Dendritic cell treated with granulocyte-macrophage colony-stimulating factor and Interleukin-4, amounts not matched to agents 40 ng/mL and 50 ng/mL, for 4 days (primary cell): ENCODE measurements around the gene ST7.

Source experiments
- H3K27ac Mint-ChIP-seq: one replicate; pipeline ENCODE4 v1.8.0; 2022; ENCODE audit warnings: mild to moderate bottlenecking, mixed read lengths
- H3K27me3 Mint-ChIP-seq: one replicate; pipeline ENCODE4 v1.8.0; 2022; ENCODE audit warnings: mild to moderate bottlenecking, mixed read lengths
- H3K36me3 Mint-ChIP-seq: one replicate; pipeline ENCODE4 v1.8.0; 2022; ENCODE audit warnings: low read depth, mixed read lengths
- H3K4me1 Mint-ChIP-seq: one replicate; pipeline ENCODE4 v1.8.0; 2022; ENCODE audit warnings: low read depth, mixed read lengths
- H3K4me3 Mint-ChIP-seq: one replicate; pipeline ENCODE4 v1.8.0; 2022; ENCODE audit warnings: mild to moderate bottlenecking, moderate library complexity, mixed read lengths
- H3K9me3 Mint-ChIP-seq: one replicate; pipeline ENCODE4 v1.8.0; 2022; ENCODE audit warnings: mixed read lengths
- intact Hi-C: fragments of 100-400 bp; cut with micrococcal nuclease; formaldehyde crosslinking; loops from one replicate; pipeline ENCODE4 v1.15.0; 2022

The ST7 gene

GRCh38 chr7:116978006-116978405 is 24.7 kb downstream of the ST7 start:
- Mint-ChIP-seq H3K9me3 (no peaks in the 10 kb centered on the region), H3K27ac (no peak overlapping the region)

GRCh38 chr7:116979430-116979829 is 26.1 kb downstream of the ST7 start:
- Mint-ChIP-seq H3K9me3 (no peaks in the 10 kb centered on the region), H3K27ac (no peak overlapping the region), H3K4me3 (no peak overlapping the region), H3K4me1 (peaks cover 27% of the 10 kb centered on the region), H3K27me3 (no peaks in the 10 kb centered on the region), H3K36me3 (no peaks in the 10 kb centered on the region)
- intact Hi-C loops = no loop called here

More at GRCh38 chr7:116978006-116978405, 24.7 kb downstream of the ST7 start:
- peaks cover 27% of the 10 kb centered on the region for H3K4me1 Mint-ChIP-seq
- no peak overlapping the region for H3K4me3 Mint-ChIP-seq
- H3K27me3 Mint-ChIP-seq = no peaks in the 10 kb centered on the region
- H3K36me3 Mint-ChIP-seq = no peaks in the 10 kb centered on the region
- intact Hi-C loops = no loop called here

DNA sequence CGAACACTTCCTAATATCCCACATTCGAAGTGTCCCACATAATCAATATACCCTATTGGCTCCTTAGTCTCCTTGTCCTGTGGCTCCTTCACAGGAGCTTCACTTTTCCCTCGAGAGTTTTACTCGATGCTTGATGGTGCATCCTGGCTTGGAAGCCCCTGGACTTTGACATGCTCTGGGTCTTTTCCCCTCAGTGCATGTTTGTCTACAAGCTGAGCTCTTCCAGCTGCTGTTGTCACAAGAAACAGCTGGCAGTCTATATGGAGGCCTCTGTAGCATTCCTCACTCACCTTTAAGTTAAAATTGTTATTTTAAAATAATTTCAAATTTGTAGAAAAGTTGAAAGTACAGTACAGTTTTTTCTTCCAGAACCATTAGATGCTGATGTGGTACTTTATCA is 27.1 kb downstream of the ST7 start:
- intact Hi-C loops = loop anchor here (5.0 kb wide), 1 partner anchor 48 kb away; no protein-coding TSS in a partner anchor
- Mint-ChIP-seq H3K27ac (no peak overlapping the region), H3K4me3 (no peak overlapping the region), H3K4me1 (peaks cover 27% of the 10 kb centered on the region), H3K9me3 (no peaks in the 10 kb centered on the region), H3K36me3 (no peaks in the 10 kb centered on the region), H3K27me3 (no peaks in the 10 kb centered on the region)

DNA sequence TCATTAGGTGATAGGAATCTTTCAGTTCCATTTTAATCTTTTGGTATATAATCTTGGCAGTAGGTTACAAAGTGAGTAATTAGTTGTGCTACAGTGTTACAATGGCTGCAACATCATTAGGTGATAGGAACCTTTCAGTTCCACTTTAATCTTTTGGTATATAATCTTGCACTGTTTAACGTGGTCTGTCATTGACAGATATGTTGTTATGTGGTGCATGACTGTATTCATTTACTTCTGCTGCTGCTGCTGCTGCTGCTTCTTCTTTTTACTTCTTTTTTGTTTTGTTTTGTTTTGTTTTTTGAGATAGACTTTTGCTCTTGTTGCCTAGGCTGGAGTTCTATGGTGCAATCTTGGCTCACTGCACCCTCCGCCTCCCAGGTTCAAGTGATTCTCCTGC is 28.6 kb downstream of the ST7 start:
- Mint-ChIP-seq H3K4me1 (peaks cover 33% of the 10 kb centered on the region), H3K9me3 (no peaks in the 10 kb centered on the region), H3K27me3 (no peaks in the 10 kb centered on the region), H3K4me3 (no peak overlapping the region), H3K36me3 (no peaks in the 10 kb centered on the region), H3K27ac (no peak overlapping the region)
- intact Hi-C loops = loop anchor here (5.0 kb wide), 1 partner anchor 50 kb away; no protein-coding TSS in a partner anchor

DNA sequence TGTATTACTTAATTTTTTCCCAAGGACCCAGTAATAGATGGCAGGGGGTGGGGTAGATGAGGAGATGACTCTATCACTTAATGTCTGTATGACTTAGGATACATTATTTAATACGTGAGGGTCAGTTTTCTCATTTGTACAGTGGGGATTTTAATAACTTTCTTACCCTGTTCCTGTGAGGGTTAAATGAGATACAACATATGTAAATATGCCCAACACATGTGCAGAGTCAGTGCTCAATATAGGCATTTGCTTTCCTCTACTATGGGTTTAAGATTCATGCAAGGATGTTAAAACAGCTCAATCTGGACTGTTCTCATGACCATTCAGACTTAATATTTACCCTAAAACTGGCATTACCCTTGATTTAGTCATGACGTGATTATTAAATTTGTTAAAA is 31.2 kb downstream of the ST7 start:
- no peak overlapping the region for H3K27ac Mint-ChIP-seq
- intact Hi-C loops = loop anchor here (5.0 kb wide), 1 partner anchor 52 kb away; no protein-coding TSS in a partner anchor
- no peaks in the 10 kb centered on the region for H3K9me3 Mint-ChIP-seq
- H3K4me3 Mint-ChIP-seq = no peak overlapping the region
- peaks cover 15% of the 10 kb centered on the region for H3K4me1 Mint-ChIP-seq
- no peaks in the 10 kb centered on the region for H3K27me3 Mint-ChIP-seq
- no peaks in the 10 kb centered on the region for H3K36me3 Mint-ChIP-seq

- intact Hi-C loops = loop anchor here (1.0 to 5.0 kb wide), 2 partner anchors 53 to 134 kb away; no protein-coding TSS in a partner anchor
- H3K27me3 Mint-ChIP-seq = no peaks in the 10 kb centered on the region
- no peak overlapping the region for H3K27ac Mint-ChIP-seq
- no peak overlapping the region for H3K4me3 Mint-ChIP-seq
- H3K4me1 Mint-ChIP-seq = peaks cover 12% of the 10 kb centered on the region
- no peaks in the 10 kb centered on the region for H3K36me3 Mint-ChIP-seq
- H3K9me3 Mint-ChIP-seq = no peaks in the 10 kb centered on the region
These were observed 31.6 kb downstream of the ST7 start for GRCh38 chr7:116984917-116985316.

DNA sequence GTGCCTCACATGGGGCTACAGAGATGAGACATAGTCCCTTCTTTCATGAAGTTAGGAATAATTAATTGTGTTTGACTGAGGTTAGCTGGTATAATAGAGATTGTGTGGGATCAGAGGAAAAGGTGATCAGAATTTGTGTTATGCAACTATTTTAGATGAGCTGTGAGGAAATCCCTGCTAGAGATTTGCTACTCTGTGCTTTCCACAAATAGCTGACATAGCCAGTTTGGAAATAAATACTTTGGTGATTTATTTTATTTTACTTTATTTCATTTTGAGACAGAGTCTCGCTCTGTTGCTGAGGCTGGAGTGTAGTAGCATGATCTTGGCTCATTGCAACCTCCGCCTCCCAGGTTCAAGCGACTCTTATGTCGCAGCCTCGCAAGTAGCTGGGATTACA is 32.3 kb downstream of the ST7 start:
- peaks cover 12% of the 10 kb centered on the region for H3K4me1 Mint-ChIP-seq
- H3K4me3 Mint-ChIP-seq = no peak overlapping the region
- intact Hi-C loops = loop anchor here (1.0 kb wide), 1 partner anchor 134 kb away; no protein-coding TSS in a partner anchor
- H3K9me3 Mint-ChIP-seq = peaks cover under 1% of the 10 kb centered on the region
- no peaks in the 10 kb centered on the region for H3K27me3 Mint-ChIP-seq
- H3K36me3 Mint-ChIP-seq = no peaks in the 10 kb centered on the region
- no peak overlapping the region for H3K27ac Mint-ChIP-seq

DNA sequence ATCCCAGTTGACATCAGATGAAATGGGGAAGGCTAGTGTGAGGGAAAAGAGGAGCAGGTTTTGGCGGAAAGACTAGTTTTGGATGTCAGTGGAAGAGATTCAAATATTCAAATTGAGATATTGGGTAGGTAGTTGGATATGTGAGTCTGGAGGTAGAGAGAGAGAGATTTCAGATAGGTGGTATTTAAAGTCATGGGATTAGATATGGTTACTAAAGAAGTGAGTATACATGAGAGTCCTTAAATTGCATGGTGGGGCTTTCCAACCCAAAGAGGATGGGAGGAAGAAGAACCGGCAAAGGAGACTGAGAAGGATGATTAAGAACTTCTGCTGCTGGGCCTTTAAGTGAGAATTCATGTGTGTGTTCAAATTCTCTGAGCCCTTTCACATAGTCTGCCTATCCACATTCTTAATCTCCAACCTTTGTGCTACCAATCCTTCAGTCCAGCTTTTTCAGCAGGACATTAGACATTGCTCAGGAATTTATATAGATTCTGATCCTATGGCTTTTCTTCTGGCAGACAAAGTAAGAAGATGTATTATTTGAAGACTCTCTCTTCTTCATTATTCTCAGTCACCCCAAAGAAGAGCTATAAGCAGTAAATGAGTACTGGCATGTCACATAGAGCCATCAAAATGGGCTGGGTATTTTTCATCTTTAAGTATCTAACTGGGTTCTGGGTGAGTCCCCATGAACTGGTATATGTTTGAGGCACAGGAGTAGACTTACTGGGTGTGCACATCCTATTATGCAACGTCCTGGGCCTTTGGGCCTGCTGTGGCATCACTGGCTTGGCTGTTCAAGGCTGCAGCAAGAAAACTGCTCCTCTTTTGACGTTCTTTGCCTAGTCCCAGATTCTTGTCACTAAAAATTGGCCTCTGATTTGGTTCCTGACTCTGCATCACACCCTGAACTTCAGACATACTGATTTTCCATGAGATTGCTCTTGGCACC is 33.6 kb downstream of the ST7 start:
- Mint-ChIP-seq H3K9me3 (peaks cover 14% of the 10 kb centered on the region), H3K4me3 (no peak overlapping the region), H3K4me1 (peaks cover 11% of the 10 kb centered on the region), H3K36me3 (peaks cover 7% of the 10 kb centered on the region), H3K27me3 (no peaks in the 10 kb centered on the region), H3K27ac (no peak overlapping the region)
- intact Hi-C loops = no loop called here

DNA sequence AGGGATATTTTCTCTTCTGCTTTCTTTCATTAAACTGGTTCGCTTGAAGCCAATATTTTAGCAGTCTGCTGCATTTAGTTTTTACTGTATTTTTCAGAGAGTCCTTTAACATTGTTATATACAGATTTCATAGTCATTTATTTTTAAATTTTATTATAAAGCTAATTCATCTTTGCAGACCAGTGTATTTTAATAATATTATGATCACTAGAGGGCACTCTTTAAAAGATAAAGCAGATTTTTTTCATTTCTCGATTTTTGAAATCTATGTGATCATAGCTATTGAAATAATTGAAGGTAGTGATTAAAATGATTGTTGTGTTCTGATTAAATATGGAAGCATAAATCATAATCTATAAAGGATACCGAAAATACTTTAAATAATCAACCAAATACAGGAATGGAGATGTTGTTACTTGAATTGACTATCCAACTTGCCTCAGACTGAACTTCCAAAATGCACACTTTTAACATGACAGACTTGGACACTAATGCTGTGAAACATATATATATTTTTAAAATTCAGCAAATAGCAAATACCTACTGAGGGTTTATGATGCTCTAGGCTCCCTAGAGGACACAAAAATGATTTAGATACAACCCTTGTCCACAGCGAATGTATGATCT is 35.2 kb downstream of the ST7 start:
- Mint-ChIP-seq H3K27me3 (no peaks in the 10 kb centered on the region), H3K36me3 (peaks cover 7% of the 10 kb centered on the region), H3K4me3 (no peak overlapping the region), H3K27ac (no peak overlapping the region), H3K4me1 (peaks cover 6% of the 10 kb centered on the region), H3K9me3 (peaks cover 29% of the 10 kb centered on the region)
- intact Hi-C loops = no loop called here

- H3K9me3 Mint-ChIP-seq = peaks cover 30% of the 10 kb centered on the region
- H3K36me3 Mint-ChIP-seq = peaks cover 7% of the 10 kb centered on the region
- H3K27me3 Mint-ChIP-seq = no peaks in the 10 kb centered on the region
- H3K4me3 Mint-ChIP-seq = no peak overlapping the region
- peaks cover 12% of the 10 kb centered on the region for H3K4me1 Mint-ChIP-seq
- H3K27ac Mint-ChIP-seq = no peak overlapping the region
- intact Hi-C loops = no loop called here
These were observed 36.8 kb downstream of the ST7 start for GRCh38 chr7:116990056-116990455.

GRCh38 chr7:116991233-116991632 is 37.9 kb downstream of the ST7 start:
- intact Hi-C loops = no loop called here
- Mint-ChIP-seq H3K9me3 (peaks cover 30% of the 10 kb centered on the region), H3K27ac (no peak overlapping the region)

DNA sequence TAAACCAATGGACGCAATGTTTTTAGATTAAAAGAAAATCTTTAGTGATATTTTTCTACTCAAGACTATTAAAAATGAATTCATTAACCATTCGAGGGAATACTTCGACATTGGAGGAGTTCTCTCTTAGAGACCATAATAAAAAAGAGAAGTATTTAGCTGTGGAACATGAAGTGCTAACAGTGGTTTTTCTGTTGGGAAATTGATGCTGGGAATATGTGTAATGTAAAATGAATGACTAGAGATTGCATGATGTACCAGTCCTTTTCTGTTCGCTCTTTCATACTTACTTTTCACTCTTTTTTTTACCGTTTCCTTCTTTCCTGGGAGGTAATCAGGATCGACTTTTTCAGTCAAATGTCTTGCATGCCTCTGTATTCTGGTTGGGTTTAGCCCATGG is 41.3 kb downstream of the ST7 start:
- Mint-ChIP-seq H3K36me3 (peaks cover 7% of the 10 kb centered on the region), H3K4me3 (no peak overlapping the region), H3K27me3 (no peaks in the 10 kb centered on the region), H3K27ac (no peak overlapping the region), H3K9me3 (peaks cover 30% of the 10 kb centered on the region), H3K4me1 (peaks cover 6% of the 10 kb centered on the region)
- intact Hi-C loops = loop anchor here (2.0 kb wide), 1 partner anchor 16 kb away; no protein-coding TSS in a partner anchor

More at GRCh38 chr7:116991233-116991632, 37.9 kb downstream of the ST7 start:
- peaks cover 7% of the 10 kb centered on the region for H3K36me3 Mint-ChIP-seq
- H3K27me3 Mint-ChIP-seq = no peaks in the 10 kb centered on the region
- H3K4me1 Mint-ChIP-seq = peaks cover 8% of the 10 kb centered on the region
- no peak overlapping the region for H3K4me3 Mint-ChIP-seq

DNA sequence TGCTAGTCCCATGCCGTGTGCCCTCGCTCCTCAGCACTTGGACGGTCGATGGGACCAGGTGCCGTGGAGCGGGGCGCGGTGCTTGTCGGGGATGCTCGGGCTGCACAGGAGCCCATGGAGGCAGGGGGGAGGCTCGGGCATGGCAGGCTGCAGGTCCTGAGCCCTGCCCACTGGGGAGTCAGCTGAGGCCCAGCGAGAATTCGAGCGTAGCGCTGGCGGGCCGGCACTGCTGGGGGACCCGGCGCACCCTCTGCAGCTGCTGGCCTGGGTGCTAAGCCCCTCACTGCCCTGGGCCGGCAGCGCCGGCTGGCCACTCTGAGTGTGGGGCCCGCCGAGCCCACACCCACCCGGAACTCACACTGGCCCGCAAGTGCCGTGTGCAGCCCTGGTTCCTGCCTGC is 44.7 kb downstream of the ST7 start:
- Mint-ChIP-seq H3K4me1 (peaks cover 6% of the 10 kb centered on the region), H3K27me3 (no peaks in the 10 kb centered on the region), H3K27ac (no peak overlapping the region), H3K4me3 (no peak overlapping the region), H3K9me3 (peaks cover 5% of the 10 kb centered on the region), H3K36me3 (no peaks in the 10 kb centered on the region)
- intact Hi-C loops = no loop called here

GRCh38 chr7:116998567-116999175 is 45.4 kb downstream of the ST7 start:
- peaks cover 6% of the 10 kb centered on the region for H3K4me1 Mint-ChIP-seq
- H3K27ac Mint-ChIP-seq = no peak overlapping the region
- H3K27me3 Mint-ChIP-seq = no peaks in the 10 kb centered on the region
- no peak overlapping the region for H3K4me3 Mint-ChIP-seq
- H3K9me3 Mint-ChIP-seq = no peaks in the 10 kb centered on the region
- intact Hi-C loops = no loop called here
- no peaks in the 10 kb centered on the region for H3K36me3 Mint-ChIP-seq
